A549 (cell line): ENCODE data around the gene CCDC146.

ENCODE experiments used
- CHD2 ChIP-seq: fragments of 150-350 bp; IDR thresholded peaks from 2 replicates; pipeline ENCODE4 v1.6.1; 2014; ENCODE audit warnings: low read length; ENCODE audit not compliant: partially characterized antibody
- CTCF ChIP-seq: fragments of >200 bp; sonication (Bioruptor Twin); formaldehyde crosslinking; IDR thresholded peaks from 3 replicates; pipeline ENCODE4 v1.5.1; 2016
- ELK1 ChIP-seq: fragments of 150-350 bp; IDR thresholded peaks from 2 replicates; pipeline ENCODE4 v1.6.1; 2014; ENCODE audit warnings: low read depth, mild to moderate bottlenecking, low read length
- HMGXB4 ChIP-seq: fragments of 250-450 bp; sonication (Bioruptor Pico); IDR thresholded peaks from 2 replicates; pipeline ENCODE4 v1.5.0; 2021; ENCODE audit warnings: mild to moderate bottlenecking, moderate library complexity, borderline replicate concordance
- RAD21 ChIP-seq, 2 experiments: fragments of >200 bp in 1 of 2; sonication (Bioruptor Twin) in 1 of 2; formaldehyde crosslinking in 1 of 2; IDR thresholded peaks in 1 of 2; conservative IDR thresholded peaks in 1 of 2; 2 replicates in 1 of 2; 3 replicates in 1 of 2; pipeline ENCODE4 v1.6.1; 2012 to 2018; ENCODE audit warnings: inconsistent platforms in 1 of 2
- RFX5 ChIP-seq: fragments of 450-650 bp; IDR thresholded peaks from 2 replicates; pipeline ENCODE4 v1.7.1; 2014; ENCODE audit warnings: antibody characterized with exemption, mild to moderate bottlenecking, moderate library complexity

- TF ChIP-seq CTCF (no peak), RFX5 (no peak), RAD21 (conservative IDR thresholded peaks at IDR 0.05 in 1 of 2, IDR thresholded peaks at IDR 0.05 in 1 of 2) (no peak), CHD2 (no peak), HMGXB4 (CRISPR knock-in tag) (no peak), ELK1 (no peak)
Measured at GRCh38 chr7:77330169-77330882, 207.9 kb downstream of the CCDC146 start.
